Measurements from ENCODE around the gene CD274.

GRCh38 chr9:5510989-5511388 lies 60.6 kb downstream of the CD274 start:
- TF ChIP-seq CTCF (IDR thresholded peaks at IDR 0.05) (no peak), POLR2A (IDR thresholded peaks at IDR 0.05) (no peak)
